GM23338 (cell line): ENCODE measurements around the gene KLHL6. TPM values are rescaled to one million over a fixed set of nuclear protein-coding genes. Genes with fewer than 3 reads are reported as not detected.

Experiments used
- ATAC-seq: fragments of 200-7000 bp; cut with Tn5 transposase; 3 replicates; pipeline ENCODE4 v1.9.1; 2020
- DNase-seq: peaks from one replicate; pipeline ENCODE4 v3.0.0-alpha.2; 2015; ENCODE audit warnings: low spot score
- H2AFZ ChIP-seq: fragments of 200-600 bp; sonication (generic); 2 replicates; pipeline ENCODE4 v1.8.0; 2016; ENCODE audit warnings: antibody characterized with exemption, mild to moderate bottlenecking, moderate library complexity
- H3F3A ChIP-seq: fragments of 200-600 bp; sonication (generic); replicated peaks from 2 replicates; pipeline ENCODE4 v1.8.0; 2017; ENCODE audit warnings: antibody characterized with exemption, mixed run types, low read depth
- H3K27ac ChIP-seq: fragments of 200-600 bp; sonication (generic); 2 replicates; pipeline ENCODE4 v1.6.1; 2016; ENCODE audit warnings: low read depth
- H3K27me3 ChIP-seq: fragments of 200-600 bp; sonication (generic); 2 replicates; pipeline ENCODE4 v1.8.0; 2016; ENCODE audit warnings: mild to moderate bottlenecking, mixed run types, moderate library complexity; ENCODE audit not compliant: insufficient read depth
- H3K36me3 ChIP-seq: fragments of 200-600 bp; sonication (generic); 2 replicates; pipeline ENCODE4 v1.8.0; 2016; ENCODE audit warnings: mild to moderate bottlenecking; ENCODE audit not compliant: insufficient read depth
- H3K4me1 ChIP-seq: fragments of 200-600 bp; sonication (generic); 2 replicates; pipeline ENCODE4 v1.8.0; 2016; ENCODE audit warnings: mild to moderate bottlenecking, moderate library complexity; ENCODE audit not compliant: insufficient read depth
- H3K4me2 ChIP-seq: fragments of 200-600 bp; sonication (generic); 2 replicates; pipeline ENCODE4 v1.7.1; 2017; ENCODE audit warnings: mixed run types
- H3K4me3 ChIP-seq: fragments of 200-600 bp; sonication (generic); 2 replicates; pipeline ENCODE4 v1.6.1; 2016; ENCODE audit warnings: mixed run types
- H3K79me2 ChIP-seq: fragments of 200-600 bp; sonication (generic); replicated peaks from 2 replicates; pipeline ENCODE4 v1.8.0; 2017; ENCODE audit warnings: mild to moderate bottlenecking; ENCODE audit not compliant: insufficient read depth
- H3K9me2 ChIP-seq: fragments of 200-600 bp; sonication (generic); 2 replicates; pipeline ENCODE4 v1.8.0; 2017; ENCODE audit not compliant: insufficient read depth
- H4K20me1 ChIP-seq: fragments of 200-600 bp; sonication (generic); replicated peaks from 2 replicates; pipeline ENCODE4 v1.8.0; 2017; ENCODE audit warnings: mild to moderate bottlenecking; ENCODE audit not compliant: insufficient read depth
- H3K27ac Mint-ChIP-seq: 2 replicates; pipeline ENCODE4 v1.8.0; 2020; ENCODE audit warnings: inconsistent platforms, mild to moderate bottlenecking, moderate library complexity, mixed read lengths
- H3K27me3 Mint-ChIP-seq: 3 replicates; pipeline ENCODE4 v1.8.0; 2022; ENCODE audit warnings: low read depth, mild to moderate bottlenecking, moderate library complexity, mixed read lengths, inconsistent platforms; ENCODE audit not compliant: insufficient read depth, poor library complexity
- H3K36me3 Mint-ChIP-seq: 3 replicates; pipeline ENCODE4 v1.8.0; 2021; ENCODE audit warnings: low read depth, mild to moderate bottlenecking, inconsistent platforms, moderate library complexity, mixed read lengths
- H3K4me1 Mint-ChIP-seq: 3 replicates; pipeline ENCODE4 v1.8.0; 2020; ENCODE audit warnings: mild to moderate bottlenecking, inconsistent platforms, mixed read lengths
- H3K4me3 Mint-ChIP-seq: 3 replicates; pipeline ENCODE4 v1.8.0; 2021; ENCODE audit warnings: moderate library complexity, mild to moderate bottlenecking, inconsistent platforms, mixed read lengths
- H3K9me3 Mint-ChIP-seq: 3 replicates; pipeline ENCODE4 v1.8.0; 2020; ENCODE audit warnings: moderate library complexity, mild to moderate bottlenecking, inconsistent platforms, mixed read lengths
- CREB1 ChIP-seq: fragments of 250-450 bp; sonication (Bioruptor Pico); IDR thresholded peaks from 2 replicates; pipeline ENCODE4 v1.5.0; 2020; ENCODE audit warnings: low read depth, mild to moderate bottlenecking, moderate library complexity
- EZH2 ChIP-seq: fragments of 200-600 bp; sonication (generic); IDR thresholded peaks from one replicate; pipeline ENCODE4 v1.8.0; 2017; ENCODE audit warnings: antibody characterized with exemption, mild to moderate bottlenecking, low read depth; ENCODE audit not compliant: unreplicated experiment
- EZH2phosphoT487 ChIP-seq: fragments of 200-600 bp; sonication (generic); IDR thresholded peaks from one replicate; pipeline ENCODE4 v1.8.1; 2018; ENCODE audit warnings: antibody characterized with exemption; ENCODE audit not compliant: unreplicated experiment
- JUNB ChIP-seq: IDR thresholded peaks from one replicate; pipeline ENCODE4 v1.6.1; 2016; ENCODE audit warnings: antibody characterized with exemption; ENCODE audit not compliant: unreplicated experiment
- NANOG ChIP-seq: IDR thresholded peaks from 2 replicates; pipeline ENCODE4 v1.6.1; 2016; ENCODE audit warnings: antibody characterized with exemption, borderline replicate concordance
- POLR2AphosphoS5 ChIP-seq: IDR thresholded peaks from 2 replicates; pipeline ENCODE4 v1.6.1; 2016; ENCODE audit warnings: antibody characterized with exemption, low read depth
- polyA plus RNA-seq: library from polyadenylated mRNA; unstranded; fragments of >200 nt; fragmentation: Nextera tagmentation; extraction: Ambion mirVana; gene quantifications from 2 replicates; pipeline ENCODE4 v1.2.1, GENCODE V29; 2016
- total RNA-seq: library from RNA; depleted of rRNA; stranded (reverse); fragments of >200 nt; shearing (Covaris generic); gene quantifications from 2 replicates; pipeline ENCODE4 v1.2.3, GENCODE V29; 2014
- TF ChIP-seq, protein P1 (sequence below): IDR thresholded peaks from one replicate; pipeline ENCODE4 v1.6.1; 2018; ENCODE audit warnings: antibody characterized with exemption; ENCODE audit not compliant: unreplicated experiment
- TF ChIP-seq, protein P2 (sequence below): IDR thresholded peaks from 2 replicates; pipeline ENCODE4 v1.6.1; 2016; ENCODE audit warnings: antibody characterized with exemption
- TF ChIP-seq, protein P3 (sequence below): fragments of 250-450 bp; sonication (Bioruptor Pico); IDR thresholded peaks from 2 replicates; pipeline ENCODE4 v1.5.0; 2020; ENCODE audit warnings: mild to moderate bottlenecking, moderate library complexity

The KLHL6 gene
- total and polyA plus RNA-seq, 2 experiments from 2014 or later: not detected

DNA sequence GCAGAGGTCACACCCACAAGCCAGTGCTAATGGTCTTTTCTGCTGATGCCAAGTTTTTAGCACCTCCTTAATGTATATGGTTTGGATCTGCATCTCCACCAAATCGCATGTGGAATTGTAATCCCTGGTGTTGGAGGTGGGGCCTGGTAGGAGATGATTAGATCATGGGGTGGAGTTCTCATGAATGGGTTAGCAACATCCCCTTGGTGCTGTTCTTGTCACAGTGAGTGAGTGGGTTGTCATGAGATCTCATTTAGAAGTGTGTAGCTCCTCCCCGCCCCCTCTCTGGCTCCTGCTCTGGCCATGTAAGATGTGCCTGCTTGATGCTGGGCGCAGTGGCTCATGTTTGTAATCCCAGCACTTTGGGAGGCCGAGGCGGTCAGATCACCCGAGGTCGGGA lies 37.3 kb upstream of the KLHL6 start:
- no peaks in the 10 kb centered on the region for H3F3A ChIP-seq
- Mint-ChIP-seq H3K4me1 (peaks cover 21% of the 10 kb centered on the region), H3K4me3 (no peak overlapping the region), H3K27me3 (peaks cover 2% of the 10 kb centered on the region), H3K36me3 (peaks cover 4% of the 10 kb centered on the region; the same call in 1 of the 3 replicates), H3K9me3 (peaks cover 4% of the 10 kb centered on the region), H3K27ac (no peak overlapping the region)
- peaks cover 18% of the 10 kb centered on the region for H3K4me1 ChIP-seq
- H3K27ac ChIP-seq: no peak overlapping the region
- H3K36me3 ChIP-seq: no peaks in the 10 kb centered on the region
- peak overlapping the region; percentile 7; the same call in 1 of the 2 replicates for H2AFZ ChIP-seq
- H3K79me2 ChIP-seq: no peaks in the 10 kb centered on the region
- ATAC-seq (no peak), DNase-seq (no peak)
- H3K4me3 ChIP-seq: no peak overlapping the region
- H3K4me2 ChIP-seq: no peak overlapping the region
- TF ChIP-seq NANOG (no peak), POLR2AphosphoS5 (no peak), CREB1 (CRISPR knock-in tag) (no peak), JUNB (no peak), EZH2 (no peak), EZH2phosphoT487 (no peak)
- TF ChIP-seq, protein P1, sequence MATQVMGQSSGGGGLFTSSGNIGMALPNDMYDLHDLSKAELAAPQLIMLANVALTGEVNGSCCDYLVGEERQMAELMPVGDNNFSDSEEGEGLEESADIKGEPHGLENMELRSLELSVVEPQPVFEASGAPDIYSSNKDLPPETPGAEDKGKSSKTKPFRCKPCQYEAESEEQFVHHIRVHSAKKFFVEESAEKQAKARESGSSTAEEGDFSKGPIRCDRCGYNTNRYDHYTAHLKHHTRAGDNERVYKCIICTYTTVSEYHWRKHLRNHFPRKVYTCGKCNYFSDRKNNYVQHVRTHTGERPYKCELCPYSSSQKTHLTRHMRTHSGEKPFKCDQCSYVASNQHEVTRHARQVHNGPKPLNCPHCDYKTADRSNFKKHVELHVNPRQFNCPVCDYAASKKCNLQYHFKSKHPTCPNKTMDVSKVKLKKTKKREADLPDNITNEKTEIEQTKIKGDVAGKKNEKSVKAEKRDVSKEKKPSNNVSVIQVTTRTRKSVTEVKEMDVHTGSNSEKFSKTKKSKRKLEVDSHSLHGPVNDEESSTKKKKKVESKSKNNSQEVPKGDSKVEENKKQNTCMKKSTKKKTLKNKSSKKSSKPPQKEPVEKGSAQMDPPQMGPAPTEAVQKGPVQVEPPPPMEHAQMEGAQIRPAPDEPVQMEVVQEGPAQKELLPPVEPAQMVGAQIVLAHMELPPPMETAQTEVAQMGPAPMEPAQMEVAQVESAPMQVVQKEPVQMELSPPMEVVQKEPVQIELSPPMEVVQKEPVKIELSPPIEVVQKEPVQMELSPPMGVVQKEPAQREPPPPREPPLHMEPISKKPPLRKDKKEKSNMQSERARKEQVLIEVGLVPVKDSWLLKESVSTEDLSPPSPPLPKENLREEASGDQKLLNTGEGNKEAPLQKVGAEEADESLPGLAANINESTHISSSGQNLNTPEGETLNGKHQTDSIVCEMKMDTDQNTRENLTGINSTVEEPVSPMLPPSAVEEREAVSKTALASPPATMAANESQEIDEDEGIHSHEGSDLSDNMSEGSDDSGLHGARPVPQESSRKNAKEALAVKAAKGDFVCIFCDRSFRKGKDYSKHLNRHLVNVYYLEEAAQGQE: no peak
- TF ChIP-seq, protein P2, sequence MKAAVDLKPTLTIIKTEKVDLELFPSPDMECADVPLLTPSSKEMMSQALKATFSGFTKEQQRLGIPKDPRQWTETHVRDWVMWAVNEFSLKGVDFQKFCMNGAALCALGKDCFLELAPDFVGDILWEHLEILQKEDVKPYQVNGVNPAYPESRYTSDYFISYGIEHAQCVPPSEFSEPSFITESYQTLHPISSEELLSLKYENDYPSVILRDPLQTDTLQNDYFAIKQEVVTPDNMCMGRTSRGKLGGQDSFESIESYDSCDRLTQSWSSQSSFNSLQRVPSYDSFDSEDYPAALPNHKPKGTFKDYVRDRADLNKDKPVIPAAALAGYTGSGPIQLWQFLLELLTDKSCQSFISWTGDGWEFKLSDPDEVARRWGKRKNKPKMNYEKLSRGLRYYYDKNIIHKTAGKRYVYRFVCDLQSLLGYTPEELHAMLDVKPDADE: no peak
- TF ChIP-seq, protein P3, sequence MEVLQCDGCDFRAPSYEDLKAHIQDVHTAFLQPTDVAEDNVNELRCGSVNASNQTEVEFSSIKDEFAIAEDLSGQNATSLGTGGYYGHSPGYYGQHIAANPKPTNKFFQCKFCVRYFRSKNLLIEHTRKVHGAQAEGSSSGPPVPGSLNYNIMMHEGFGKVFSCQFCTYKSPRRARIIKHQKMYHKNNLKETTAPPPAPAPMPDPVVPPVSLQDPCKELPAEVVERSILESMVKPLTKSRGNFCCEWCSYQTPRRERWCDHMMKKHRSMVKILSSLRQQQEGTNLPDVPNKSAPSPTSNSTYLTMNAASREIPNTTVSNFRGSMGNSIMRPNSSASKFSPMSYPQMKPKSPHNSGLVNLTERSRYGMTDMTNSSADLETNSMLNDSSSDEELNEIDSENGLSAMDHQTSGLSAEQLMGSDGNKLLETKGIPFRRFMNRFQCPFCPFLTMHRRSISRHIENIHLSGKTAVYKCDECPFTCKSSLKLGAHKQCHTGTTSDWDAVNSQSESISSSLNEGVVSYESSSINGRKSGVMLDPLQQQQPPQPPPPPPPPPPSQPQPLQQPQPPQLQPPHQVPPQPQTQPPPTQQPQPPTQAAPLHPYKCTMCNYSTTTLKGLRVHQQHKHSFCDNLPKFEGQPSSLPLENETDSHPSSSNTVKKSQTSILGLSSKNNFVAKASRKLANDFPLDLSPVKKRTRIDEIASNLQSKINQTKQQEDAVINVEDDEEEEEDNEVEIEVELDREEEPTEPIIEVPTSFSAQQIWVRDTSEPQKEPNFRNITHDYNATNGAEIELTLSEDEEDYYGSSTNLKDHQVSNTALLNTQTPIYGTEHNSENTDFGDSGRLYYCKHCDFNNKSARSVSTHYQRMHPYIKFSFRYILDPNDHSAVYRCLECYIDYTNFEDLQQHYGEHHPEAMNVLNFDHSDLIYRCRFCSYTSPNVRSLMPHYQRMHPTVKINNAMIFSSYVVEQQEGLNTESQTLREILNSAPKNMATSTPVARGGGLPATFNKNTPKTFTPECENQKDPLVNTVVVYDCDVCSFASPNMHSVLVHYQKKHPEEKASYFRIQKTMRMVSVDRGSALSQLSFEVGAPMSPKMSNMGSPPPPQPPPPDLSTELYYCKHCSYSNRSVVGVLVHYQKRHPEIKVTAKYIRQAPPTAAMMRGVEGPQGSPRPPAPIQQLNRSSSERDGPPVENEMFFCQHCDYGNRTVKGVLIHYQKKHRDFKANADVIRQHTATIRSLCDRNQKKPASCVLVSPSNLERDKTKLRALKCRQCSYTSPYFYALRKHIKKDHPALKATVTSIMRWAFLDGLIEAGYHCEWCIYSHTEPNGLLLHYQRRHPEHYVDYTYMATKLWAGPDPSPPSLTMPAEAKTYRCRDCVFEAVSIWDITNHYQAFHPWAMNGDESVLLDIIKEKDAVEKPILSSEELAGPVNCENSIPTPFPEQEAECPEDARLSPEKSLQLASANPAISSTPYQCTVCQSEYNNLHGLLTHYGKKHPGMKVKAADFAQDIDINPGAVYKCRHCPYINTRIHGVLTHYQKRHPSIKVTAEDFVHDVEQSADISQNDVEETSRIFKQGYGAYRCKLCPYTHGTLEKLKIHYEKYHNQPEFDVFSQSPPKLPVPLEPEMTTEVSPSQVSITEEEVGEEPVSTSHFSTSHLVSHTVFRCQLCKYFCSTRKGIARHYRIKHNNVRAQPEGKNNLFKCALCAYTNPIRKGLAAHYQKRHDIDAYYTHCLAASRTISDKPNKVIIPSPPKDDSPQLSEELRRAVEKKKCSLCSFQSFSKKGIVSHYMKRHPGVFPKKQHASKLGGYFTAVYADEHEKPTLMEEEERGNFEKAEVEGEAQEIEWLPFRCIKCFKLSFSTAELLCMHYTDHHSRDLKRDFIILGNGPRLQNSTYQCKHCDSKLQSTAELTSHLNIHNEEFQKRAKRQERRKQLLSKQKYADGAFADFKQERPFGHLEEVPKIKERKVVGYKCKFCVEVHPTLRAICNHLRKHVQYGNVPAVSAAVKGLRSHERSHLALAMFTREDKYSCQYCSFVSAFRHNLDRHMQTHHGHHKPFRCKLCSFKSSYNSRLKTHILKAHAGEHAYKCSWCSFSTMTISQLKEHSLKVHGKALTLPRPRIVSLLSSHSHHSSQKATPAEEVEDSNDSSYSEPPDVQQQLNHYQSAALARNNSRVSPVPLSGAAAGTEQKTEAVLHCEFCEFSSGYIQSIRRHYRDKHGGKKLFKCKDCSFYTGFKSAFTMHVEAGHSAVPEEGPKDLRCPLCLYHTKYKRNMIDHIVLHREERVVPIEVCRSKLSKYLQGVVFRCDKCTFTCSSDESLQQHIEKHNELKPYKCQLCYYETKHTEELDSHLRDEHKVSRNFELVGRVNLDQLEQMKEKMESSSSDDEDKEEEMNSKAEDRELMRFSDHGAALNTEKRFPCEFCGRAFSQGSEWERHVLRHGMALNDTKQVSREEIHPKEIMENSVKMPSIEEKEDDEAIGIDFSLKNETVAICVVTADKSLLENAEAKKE (CRISPR knock-in tag): no peak
- no peaks in the 10 kb centered on the region for H4K20me1 ChIP-seq
- H3K27me3 ChIP-seq: no peaks in the 10 kb centered on the region
- H3K9me2 ChIP-seq: no peaks in the 10 kb centered on the region
